SK-N-SH (cell line): ENCODE results near the gene SCN8A. TPM values are rescaled to one million over a fixed set of nuclear protein-coding genes. Genes with fewer than 3 reads are reported as not detected.
A peak's percentile ranks its signal among the peaks of the same experiment; 100 is the strongest.

Experiments
- CTCF ChIA-PET: fragments of 300-600, 350-600 bp; formaldehyde crosslinking; extraction: SDS; loops from one replicate; lab custom pipeline; 2021; lab: Yijun Ruan, JAX
- POLR2A ChIA-PET: fragments of 350-600 bp; sonication (Branson Sonifier 250); formaldehyde crosslinking; extraction: SDS; loops from one replicate; lab custom pipeline; 2020; ENCODE audit warnings: antibody characterized with exemption, inconsistent platforms; lab: Yijun Ruan, JAX
- DNase-seq: peaks from one replicate; pipeline ENCODE4 v3.0.0; 2012
- H2AFZ ChIP-seq: fragments of 200-600 bp; sonication (generic); 2 replicates; pipeline ENCODE4 v1.8.1; 2016; ENCODE audit warnings: antibody characterized with exemption, mild to moderate bottlenecking, low read depth
- H3F3A ChIP-seq: fragments of 200-600 bp; sonication (generic); replicated peaks from 2 replicates; pipeline ENCODE3; 2016; ENCODE audit warnings: antibody characterized with exemption, mild to moderate bottlenecking; ENCODE audit not compliant: insufficient read depth
- H3K27ac ChIP-seq, 2 experiments: fragments of 200-500 bp in 1 of 2; fragments of 200-600 bp in 1 of 2; sonication (Bioruptor generic) in 1 of 2; sonication (generic), shearing (Covaris generic) in 1 of 2; 2 replicates each; pipeline versions ENCODE4 v1.5.1 to v1.6.1; 2014 to 2016; ENCODE audit warnings: low read depth in 2 of 2, inconsistent platforms in 1 of 2, low read length in 1 of 2, mild to moderate bottlenecking in 1 of 2, mixed read lengths in 1 of 2
- H3K27me3 ChIP-seq: fragments of 200-600 bp; sonication (generic), shearing (Covaris generic); 2 replicates; pipeline ENCODE4 v1.6.1; 2016; ENCODE audit warnings: mixed run types; ENCODE audit not compliant: insufficient read depth
- H3K36me3 ChIP-seq, 2 experiments: fragments of 200-500 bp in 1 of 2; fragments of 200-600 bp in 1 of 2; sonication (Bioruptor generic) in 1 of 2; sonication (generic) in 1 of 2; replicated peaks in 1 of 2; 2 replicates each; pipeline versions ENCODE3 to v1.5.1; 2014 to 2016; ENCODE audit warnings: low read length in 1 of 2, mild to moderate bottlenecking in 1 of 2; ENCODE audit not compliant: insufficient read depth in 2 of 2, control insufficient read depth in 1 of 2
- H3K4me1 ChIP-seq, 2 experiments: fragments of 200-500 bp in 1 of 2; fragments of 200-600 bp in 1 of 2; sonication (Bioruptor generic) in 1 of 2; sonication (generic), shearing (Covaris generic) in 1 of 2; 2 replicates each; pipeline versions ENCODE4 v1.5.1 to v1.6.1; 2014 to 2016; ENCODE audit warnings: low read depth in 1 of 2, low read length in 1 of 2, mixed run types in 1 of 2; ENCODE audit not compliant: insufficient read depth in 2 of 2, control insufficient read depth in 1 of 2
- H3K4me2 ChIP-seq: fragments of 200-600 bp; sonication (generic), shearing (Covaris generic); 2 replicates; pipeline ENCODE4 v1.6.1; 2017; ENCODE audit warnings: mixed run types
- H3K4me3 ChIP-seq, 2 experiments: fragments of 200-500 bp in 1 of 2; fragments of 200-600 bp in 1 of 2; sonication (Bioruptor generic) in 1 of 2; sonication (generic), shearing (Covaris generic) in 1 of 2; 2 replicates each; pipeline versions ENCODE4 v1.5.1 to v1.8.1; 2014 to 2016; ENCODE audit warnings: low read depth in 2 of 2, inconsistent platforms in 1 of 2, low read length in 1 of 2, mild to moderate bottlenecking in 1 of 2, mixed read lengths in 1 of 2, moderate library complexity in 1 of 2
- H3K79me2 ChIP-seq: fragments of 200-600 bp; sonication (generic); 2 replicates; pipeline ENCODE4 v1.8.1; 2017; ENCODE audit warnings: mild to moderate bottlenecking; ENCODE audit not compliant: insufficient read depth
- H3K9ac ChIP-seq: fragments of 200-600 bp; sonication (generic); 2 replicates; pipeline ENCODE4 v1.6.1; 2017; ENCODE audit warnings: mixed run types
- H3K9me2 ChIP-seq: fragments of 200-600 bp; sonication (generic); 2 replicates; pipeline ENCODE4 v1.6.1; 2017; ENCODE audit warnings: mixed run types
- H3K9me3 ChIP-seq: fragments of 200-600 bp; sonication (generic); 2 replicates; pipeline ENCODE4 v1.6.1; 2017; ENCODE audit warnings: mixed run types, mild to moderate bottlenecking, moderate library complexity
- H4K20me1 ChIP-seq: fragments of 200-600 bp; sonication (generic); 2 replicates; pipeline ENCODE4 v1.6.1; 2017; ENCODE audit warnings: mild to moderate bottlenecking, mixed run types; ENCODE audit not compliant: insufficient read depth
- CHD2 ChIP-seq: fragments of 150-350 bp; IDR thresholded peaks from 2 replicates; pipeline ENCODE4 v1.6.1; 2018; ENCODE audit warnings: low read length; ENCODE audit not compliant: partially characterized antibody
- ELF1 ChIP-seq: IDR thresholded peaks from 2 replicates; pipeline ENCODE4 v1.4.0; 2012
- EP300 ChIP-seq, 2 experiments: IDR thresholded peaks; 2 replicates each; pipeline versions ENCODE4 v1.4.0 to v1.6.1; 2012; ENCODE audit warnings: borderline replicate concordance in 1 of 2, low read depth in 1 of 2, low read length in 1 of 2
- EZH2phosphoT487 ChIP-seq: fragments of 200-600 bp; sonication (generic); IDR thresholded peaks from 2 replicates; pipeline ENCODE4 v1.6.1; 2017; ENCODE audit warnings: low read depth, mixed run types, mild to moderate bottlenecking, antibody characterized with exemption, moderate library complexity, borderline replicate concordance
- GATA2 ChIP-seq: sonication (generic); formaldehyde crosslinking; IDR thresholded peaks from 2 replicates; pipeline ENCODE4 v1.5.0; 2020; ENCODE audit warnings: mild to moderate bottlenecking, missing genetic modification reagents
- MEF2A ChIP-seq: IDR thresholded peaks from 2 replicates; pipeline ENCODE4 v1.4.0; 2012; ENCODE audit warnings: low read depth, borderline replicate concordance
- MXI1 ChIP-seq: IDR thresholded peaks from 2 replicates; pipeline ENCODE4 v1.6.1; 2012; ENCODE audit warnings: mild to moderate bottlenecking, low read depth, low read length, improper control_type of control experiment
- NRF1 ChIP-seq: IDR thresholded peaks from 2 replicates; pipeline ENCODE4 v1.6.1; 2012; ENCODE audit warnings: low read depth, mild to moderate bottlenecking, low read length
- RXRA ChIP-seq: IDR thresholded peaks from 2 replicates; pipeline ENCODE4 v1.4.0; 2012; ENCODE audit warnings: low read depth, mild to moderate bottlenecking, borderline replicate concordance
- SIN3A ChIP-seq: IDR thresholded peaks from 2 replicates; pipeline ENCODE4 v1.6.1; 2012; ENCODE audit warnings: low read depth, mild to moderate bottlenecking, low read length, moderate library complexity, borderline replicate concordance
- YY1 ChIP-seq: IDR thresholded peaks from 2 replicates; pipeline ENCODE4 v1.4.0; 2012; ENCODE audit warnings: low read depth, mild to moderate bottlenecking
- WGBS: methylation state at CpG from one replicate; pipeline ENCODE4 v1.1.6; 2017; ENCODE audit warnings: low lambda C conversion rate; 5-methylcytosine and 5-hydroxymethylcytosine counted together
- polyA plus RNA-seq, 3 experiments: library from polyadenylated mRNA; depleted of rRNA; stranded (reverse); fragments of >200 nt; gene quantifications; 2 replicates each; pipeline ENCODE4 v1.2.3, GENCODE V29; 2012
- TF ChIP-seq, protein P1 (sequence below): IDR thresholded peaks from 2 replicates; pipeline ENCODE4 v1.4.0; 2012; ENCODE audit warnings: low read depth
- TF ChIP-seq, protein P2 (sequence below): IDR thresholded peaks from 2 replicates; pipeline ENCODE4 v1.4.0; 2012; ENCODE audit warnings: low read depth, borderline replicate concordance
- TF ChIP-seq, protein P3 (sequence below): fragments of 150-350 bp; IDR thresholded peaks from 2 replicates; pipeline ENCODE4 v1.6.1; 2017; ENCODE audit warnings: antibody characterized with exemption, low read length, low read depth, borderline replicate concordance

Gene SCN8A
- polyA plus RNA-seq, 1 of the 3 experiments (the other 2 are of a cell fraction): 7.1 TPM

DNA sequence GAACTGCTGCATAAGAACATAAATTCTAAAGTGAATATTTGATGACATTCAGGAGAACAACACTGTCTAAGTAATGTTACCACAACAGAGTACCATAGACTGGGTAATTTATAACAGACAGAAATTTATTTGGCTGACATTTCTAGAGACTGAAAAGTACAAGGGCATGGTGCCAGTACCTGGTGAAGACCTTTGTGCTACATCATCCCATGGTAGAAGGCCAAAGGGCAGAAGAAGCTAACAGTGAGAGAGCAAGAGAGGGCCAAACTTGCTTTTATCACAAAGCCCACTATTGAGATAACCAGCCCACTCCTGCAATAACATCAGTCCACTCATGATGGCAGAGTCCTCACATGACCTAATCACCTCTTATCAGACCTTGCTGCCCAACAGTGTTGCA, 168.7 kb downstream of the SCN8A start:
- Histone ChIP-seq H3K4me2 (no peak overlapping the region), H3K4me3 (no peak overlapping the region), H2AFZ (no peak overlapping the region), H3K9ac (no peak overlapping the region), H4K20me1 (no peaks in the 10 kb centered on the region), H3F3A (no peaks in the 10 kb centered on the region), H3K9me2 (no peaks in the 10 kb centered on the region), H3K27ac (0 out of 4 replicates have a peak overlapping the region, but pooled peaks of 1 of the 2 experiments have one; percentile 1), H3K9me3 (no peaks in the 10 kb centered on the region), H3K36me3 (peaks cover 17 to 23% of the 10 kb centered on the region in 2 experiments), H3K27me3 (no peaks in the 10 kb centered on the region), H3K79me2 (no peaks in the 10 kb centered on the region), H3K4me1 (no peaks in the 10 kb centered on the region)
- CTCF ChIA-PET: interaction anchor here (2.0 kb wide), 1 partner anchor 12 kb away, joined by 4 read pairs; no protein-coding TSS in a partner anchor
- TF ChIP-seq GATA2 (no peak), ELF1 (no peak), MEF2A (no peak), SIN3A (no peak), EZH2phosphoT487 (no peak), EP300 (IDR thresholded peaks at IDR 0.05; ENCODE audit: borderline replicate concordance in 1 of 2, low read depth in 1 of 2, low read length in 1 of 2) (no peak), MXI1 (no peak), CHD2 (no peak), YY1 (no peak)
- TF ChIP-seq, protein P1, sequence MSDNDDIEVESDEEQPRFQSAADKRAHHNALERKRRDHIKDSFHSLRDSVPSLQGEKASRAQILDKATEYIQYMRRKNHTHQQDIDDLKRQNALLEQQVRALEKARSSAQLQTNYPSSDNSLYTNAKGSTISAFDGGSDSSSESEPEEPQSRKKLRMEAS: no peak
- TF ChIP-seq, protein P2, sequence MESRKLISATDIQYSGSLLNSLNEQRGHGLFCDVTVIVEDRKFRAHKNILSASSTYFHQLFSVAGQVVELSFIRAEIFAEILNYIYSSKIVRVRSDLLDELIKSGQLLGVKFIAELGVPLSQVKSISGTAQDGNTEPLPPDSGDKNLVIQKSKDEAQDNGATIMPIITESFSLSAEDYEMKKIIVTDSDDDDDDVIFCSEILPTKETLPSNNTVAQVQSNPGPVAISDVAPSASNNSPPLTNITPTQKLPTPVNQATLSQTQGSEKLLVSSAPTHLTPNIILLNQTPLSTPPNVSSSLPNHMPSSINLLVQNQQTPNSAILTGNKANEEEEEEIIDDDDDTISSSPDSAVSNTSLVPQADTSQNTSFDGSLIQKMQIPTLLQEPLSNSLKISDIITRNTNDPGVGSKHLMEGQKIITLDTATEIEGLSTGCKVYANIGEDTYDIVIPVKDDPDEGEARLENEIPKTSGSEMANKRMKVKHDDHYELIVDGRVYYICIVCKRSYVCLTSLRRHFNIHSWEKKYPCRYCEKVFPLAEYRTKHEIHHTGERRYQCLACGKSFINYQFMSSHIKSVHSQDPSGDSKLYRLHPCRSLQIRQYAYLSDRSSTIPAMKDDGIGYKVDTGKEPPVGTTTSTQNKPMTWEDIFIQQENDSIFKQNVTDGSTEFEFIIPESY: no peak
- TF ChIP-seq, protein P3, sequence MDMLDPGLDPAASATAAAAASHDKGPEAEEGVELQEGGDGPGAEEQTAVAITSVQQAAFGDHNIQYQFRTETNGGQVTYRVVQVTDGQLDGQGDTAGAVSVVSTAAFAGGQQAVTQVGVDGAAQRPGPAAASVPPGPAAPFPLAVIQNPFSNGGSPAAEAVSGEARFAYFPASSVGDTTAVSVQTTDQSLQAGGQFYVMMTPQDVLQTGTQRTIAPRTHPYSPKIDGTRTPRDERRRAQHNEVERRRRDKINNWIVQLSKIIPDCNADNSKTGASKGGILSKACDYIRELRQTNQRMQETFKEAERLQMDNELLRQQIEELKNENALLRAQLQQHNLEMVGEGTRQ: no peak
- POLR2A ChIA-PET: no interaction called here
- no peak for DNase-seq

DNA sequence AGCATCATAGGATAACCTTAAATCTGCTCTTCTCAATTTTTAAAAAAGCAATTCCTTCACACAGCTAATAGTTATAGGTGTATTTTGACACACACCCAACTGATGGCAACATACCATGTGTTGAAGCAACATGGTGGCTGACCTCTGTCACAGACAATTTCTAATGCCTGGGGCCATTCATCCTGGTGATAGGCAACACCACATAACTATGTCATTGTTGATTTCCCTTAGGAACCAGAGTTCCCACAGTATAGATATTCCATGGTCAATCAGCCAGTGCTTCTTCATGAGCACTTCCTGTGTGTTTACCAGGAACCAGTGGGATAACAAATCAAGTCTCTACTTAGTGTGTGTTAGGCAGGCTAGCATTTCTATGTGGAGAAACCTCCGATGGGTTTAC, 169.2 kb downstream of the SCN8A start:
- Histone ChIP-seq H3K27ac (no peak overlapping the region), H4K20me1 (no peaks in the 10 kb centered on the region), H3K27me3 (no peaks in the 10 kb centered on the region), H3K4me2 (no peak overlapping the region), H3F3A (no peaks in the 10 kb centered on the region), H3K4me3 (no peak overlapping the region), H2AFZ (no peak overlapping the region), H3K36me3 (peaks cover 15 to 19% of the 10 kb centered on the region in 2 experiments), H3K9me3 (no peaks in the 10 kb centered on the region), H3K4me1 (no peaks in the 10 kb centered on the region), H3K79me2 (no peaks in the 10 kb centered on the region), H3K9me2 (no peaks in the 10 kb centered on the region), H3K9ac (no peak overlapping the region)
- ChIA-PET CTCF (interaction anchor here (2.0 kb wide), 1 partner anchor 13 kb away, joined by 4 read pairs; no protein-coding TSS in a partner anchor), POLR2A (no interaction called here)
- no peak for TF ChIP-seq GATA2
- TF ChIP-seq RXRA: no peak
- no peak for TF ChIP-seq NRF1
- WGBS: 92% methylated on average over 1 of the region's 1 CpG
- DNase-seq: no peak
